HepG2 (cell line): ENCODE measurements around the gene TFPI. TPM values are rescaled to one million over a fixed set of nuclear protein-coding genes. Genes with fewer than 3 reads are reported as not detected.
"Not testable (repeated sequence)": the region's sequence is repeated elsewhere in the genome, so short reads cannot be mapped to it uniquely, and the experiment has no call there.

Experiments
- ATAC-seq: fragments of 200-7000 bp; cut with Tn5 transposase; 3 replicates; pipeline ENCODE4 v1.9.1; 2020; ENCODE audit warnings: mild to moderate bottlenecking, moderate library complexity
- BruUV-seq: library from RNA; stranded (reverse); fragments of 400-500 nt; replicated peaks from 2 replicates; lab custom pipeline; 2021; lab: Mats Ljungman, UMichigan
- CTCF ChIA-PET: fragments of 300-600 bp; formaldehyde crosslinking; extraction: SDS; loops from one replicate; lab custom pipeline; 2021; ENCODE audit warnings: low total read pairs, inconsistent platforms, low intra/inter-chr PET ratio; lab: Yijun Ruan, JAX
- POLR2A ChIA-PET: fragments of 350-600 bp; sonication (Branson Sonifier 250); formaldehyde crosslinking; loops from one replicate; lab custom pipeline; 2020; ENCODE audit warnings: antibody characterized with exemption, inconsistent platforms; lab: Yijun Ruan, JAX
- DNase-seq: peaks from one replicate; pipeline ENCODE4 v3.0.0-alpha.2; 2015; ENCODE audit warnings: low spot score
- FAIRE-seq: peaks from 3 replicates; lab custom pipeline; 2011; peaks lifted over from hg19 to GRCh38; lab: Jason Lieb, UNC
- H2AFZ ChIP-seq: one replicate; pipeline ENCODE4 v1.6.1; 2011; ENCODE audit warnings: low read length, inconsistent platforms
- H3K27ac ChIP-seq: fragments of 300-600 bp; 3 replicates; pipeline ENCODE4 v1.8.0; 2011; ENCODE audit warnings: mixed run types, mild to moderate bottlenecking, mixed read lengths, low read length, inconsistent platforms; ENCODE audit not compliant: insufficient read depth; ENCODE audit errors: extremely low read length
- H3K27me3 ChIP-seq, 2 experiments: fragments of 200-600 bp in 1 of 2; 2 replicates in 1 of 2; 3 replicates in 1 of 2; pipeline versions ENCODE4 v1.6.0 to v1.8.0; 2011; ENCODE audit warnings: low read length in 2 of 2, mild to moderate bottlenecking in 2 of 2, moderate library complexity in 2 of 2, inconsistent platforms in 1 of 2; ENCODE audit not compliant: insufficient read depth in 2 of 2, control insufficient read depth in 1 of 2
- H3K36me3 ChIP-seq, 2 experiments: fragments of 200-600 bp in 1 of 2; replicated peaks in 1 of 2; 2 replicates in 1 of 2; 3 replicates in 1 of 2; pipeline versions ENCODE4 v1.5.1 to v1.8.0; 2011; ENCODE audit warnings: low read length in 2 of 2, inconsistent platforms in 1 of 2; ENCODE audit not compliant: insufficient read depth in 2 of 2, control insufficient read depth in 1 of 2
- H3K4me1 ChIP-seq: 2 replicates; pipeline ENCODE4 v1.5.1; 2012; ENCODE audit warnings: low read length, inconsistent platforms; ENCODE audit not compliant: insufficient read depth
- H3K4me2 ChIP-seq: 2 replicates; pipeline ENCODE4 v1.6.0; 2011; ENCODE audit warnings: low read depth, low read length, inconsistent platforms
- H3K4me3 ChIP-seq, 3 experiments: fragments of 200-600 bp in 1 of 3; sonication (generic), shearing (Covaris generic) in 1 of 3; replicated peaks in 1 of 3; 2 replicates each; pipeline ENCODE4 v1.5.1; 2011 to 2016; ENCODE audit warnings: low read length in 3 of 3, inconsistent platforms in 2 of 3, low read depth in 2 of 3, mild to moderate bottlenecking in 2 of 3, control low read depth in 1 of 3, mixed read lengths in 1 of 3; ENCODE audit not compliant: insufficient read depth in 1 of 3
- H3K79me2 ChIP-seq: one replicate; pipeline ENCODE4 v1.6.1; 2011; ENCODE audit warnings: low read length, inconsistent platforms; ENCODE audit not compliant: insufficient read depth
- H3K9ac ChIP-seq: 2 replicates; pipeline ENCODE4 v1.6.0; 2011; ENCODE audit warnings: mild to moderate bottlenecking, low read depth, low read length, inconsistent platforms; ENCODE audit not compliant: insufficient read depth
- H3K9me3 ChIP-seq: 2 replicates; pipeline ENCODE4 v1.5.1; 2012; ENCODE audit warnings: mild to moderate bottlenecking, low read length
- H4K20me1 ChIP-seq: 2 replicates; pipeline ENCODE4 v1.6.0; 2011; ENCODE audit warnings: inconsistent platforms, mild to moderate bottlenecking, low read length, moderate library complexity; ENCODE audit not compliant: insufficient read depth
- KDM1A ChIP-seq: IDR thresholded peaks from 2 replicates; pipeline ENCODE4 v1.6.1; 2016; ENCODE audit warnings: missing compliant biosample characterization
- MED1 ChIP-seq: sonication (generic); formaldehyde crosslinking; IDR thresholded peaks from 2 replicates; pipeline ENCODE4 v1.4.0; 2020; ENCODE audit warnings: missing genetic modification reagents
- POGZ ChIP-seq: sonication (generic); formaldehyde crosslinking; IDR thresholded peaks from 2 replicates; pipeline ENCODE4 v1.4.0; 2020; ENCODE audit warnings: mild to moderate bottlenecking, missing genetic modification reagents
- POLR2AphosphoS5 ChIP-seq: IDR thresholded peaks from 2 replicates; pipeline ENCODE4 v1.6.1; 2012; ENCODE audit warnings: low read depth, low read length
- POLR2G ChIP-seq: fragments of 200-400 bp; formaldehyde crosslinking; IDR thresholded peaks from 2 replicates; pipeline ENCODE4 v1.6.1; 2018; ENCODE audit warnings: mild to moderate bottlenecking, low read depth, low read length, moderate library complexity
- RBM22 ChIP-seq: fragments of 200-400 bp; formaldehyde crosslinking; optimal IDR thresholded peaks from 2 replicates; pipeline ENCODE3; 2017; ENCODE audit warnings: mild to moderate bottlenecking, low read length, moderate library complexity
- RCOR2 ChIP-seq: IDR thresholded peaks from 2 replicates; pipeline ENCODE4 v1.6.1; 2016; ENCODE audit warnings: missing biosample characterization, missing genetic modification reagents
- SRSF9 ChIP-seq: fragments of 200-400 bp; formaldehyde crosslinking; IDR thresholded peaks from 2 replicates; pipeline ENCODE4 v1.6.1; 2018; ENCODE audit warnings: borderline replicate concordance, mild to moderate bottlenecking, low read depth, low read length; ENCODE audit not compliant: insufficient read depth, poor library complexity, severe bottlenecking
- ZC3H13 ChIP-seq: sonication (generic); formaldehyde crosslinking; IDR thresholded peaks from 2 replicates; pipeline ENCODE4 v1.8.1; 2023; ENCODE audit warnings: mild to moderate bottlenecking, missing genetic modification reagents, moderate library complexity
- ZMYM2 ChIP-seq: sonication (generic); formaldehyde crosslinking; IDR thresholded peaks from 2 replicates; pipeline ENCODE4 v1.8.0; 2022; ENCODE audit warnings: mild to moderate bottlenecking, missing genetic modification reagents
- ZMYM3 ChIP-seq: sonication (generic); formaldehyde crosslinking; IDR thresholded peaks from 2 replicates; pipeline ENCODE4 v1.5.1; 2020; ENCODE audit warnings: mild to moderate bottlenecking, missing genetic modification reagents
- ZNF260 ChIP-seq: sonication (generic); formaldehyde crosslinking; IDR thresholded peaks from 2 replicates; pipeline ENCODE4 v1.4.0; 2020; ENCODE audit warnings: missing genetic modification reagents, low read depth, mild to moderate bottlenecking, borderline replicate concordance
- ZNF280D ChIP-seq: sonication (generic); formaldehyde crosslinking; IDR thresholded peaks from 2 replicates; pipeline ENCODE4 v1.5.1; 2020; ENCODE audit warnings: mild to moderate bottlenecking, missing genetic modification reagents
- WGBS: methylation state at CpG from one replicate; pipeline ENCODE4 v1.1.6; 2017; ENCODE audit warnings: low lambda C conversion rate; 5-methylcytosine and 5-hydroxymethylcytosine counted together
- in situ Hi-C: cut with HindIII; loops from 2 replicates; pipeline ENCODE4 v1.10.0; 2017; ENCODE audit warnings: low pct_unique_long_range_greater_than_20kb; ENCODE audit not compliant: extremely low pct_ligation_motif_present
- intact Hi-C: fragments of 100-400 bp; cut with micrococcal nuclease; formaldehyde crosslinking; loops from one replicate; pipeline ENCODE4 v1.10.0; 2022; ENCODE audit not compliant: unreplicated experiment
- polyA plus RNA-seq, 8 experiments: library from polyadenylated mRNA; depleted of rRNA in 3 of 8; stranded (reverse) in 7 of 8; unstranded in 1 of 8; fragments of >200 nt; fragmentation: Illumina TruSeq in 4 of 8; extraction: Trizol in 4 of 8; gene quantifications; 2 replicates each; pipeline versions ENCODE4 v1.2.1 to v1.2.3, GENCODE V29; 2011 to 2016; ENCODE audit warnings: low read depth in 4 of 8, missing spikeins in 1 of 8, mixed read lengths in 1 of 8; ENCODE audit not compliant: insufficient read depth in 1 of 8
- total RNA-seq, 5 experiments: library from RNA; depleted of rRNA; stranded (reverse); fragments of >200 nt; fragmentation: Illumina TruSeq; extraction: Trizol; gene quantifications; 2 replicates each; pipeline ENCODE4 v1.2.3, GENCODE V29; 2016; ENCODE audit warnings: low read depth in 1 of 5
- TF ChIP-seq, protein P1 (sequence below): sonication (generic); formaldehyde crosslinking; IDR thresholded peaks from 2 replicates; pipeline ENCODE4 v1.4.0; 2020; ENCODE audit warnings: missing genetic modification reagents, low read depth, mild to moderate bottlenecking, borderline replicate concordance

TFPI gene
- total and polyA plus RNA-seq, 2 of the 13 experiments (the other 11 are each of a cell fraction or from before 2014, with no cell fraction given): 301 to 436 TPM

GRCh38 chr2:187541086-187542085 lies 12.8 kb downstream of the TFPI start (continued):
- TF ChIP-seq SRSF9: no peak

GRCh38 chr2:187538222-187538621 lies 16.0 kb downstream of the TFPI start:
- H3K4me3 ChIP-seq, H3K9me3 ChIP-seq, BruUV-seq, H4K20me1 ChIP-seq, H3K36me3 ChIP-seq, H3K27me3 ChIP-seq, H2AFZ ChIP-seq, intact Hi-C loops, FAIRE-seq, DNase-seq, ATAC-seq, H3K9ac ChIP-seq, CTCF ChIA-PET, H3K27ac ChIP-seq, H3K4me2 ChIP-seq: not testable (repeated sequence)
- POLR2A ChIA-PET: interaction anchor here (1.0 kb wide), 1 partner anchor 12 kb away, joined by 3 read pairs; no protein-coding TSS in a partner anchor
- in situ Hi-C loops: loop anchor here (25.0 kb wide), 1 partner anchor 1899 kb away; the partner anchor contains the start of gene WDR75
- Histone ChIP-seq H3K4me1 (peaks cover 66% of the 10 kb centered on the region), H3K79me2 (peaks cover 83% of the 10 kb centered on the region)
- TF ChIP-seq ZMYM2 (CRISPR knock-in tag) (0 out of 2 replicates have a peak, but pooled peaks have one; percentile 55), POLR2AphosphoS5 (peak; percentile 46; the same call in 1 of the 2 replicates), ZC3H13 (CRISPR knock-in tag) (peak; percentile 69; the same call in 1 of the 2 replicates), MED1 (CRISPR knock-in tag) (0 out of 2 replicates have a peak, but pooled peaks have one; percentile 36), ZNF260 (CRISPR knock-in tag) (0 out of 2 replicates have a peak, but pooled peaks have one; percentile 89), RCOR2 (CRISPR knock-in tag) (0 out of 2 replicates have a peak, but pooled peaks have one; percentile 31), POLR2G (0 out of 2 replicates have a peak, but pooled peaks have one; percentile 14), POGZ (CRISPR knock-in tag) (peak; percentile 57), ZMYM3 (CRISPR knock-in tag) (peak; percentile 83), RBM22 (peak; percentile 35), KDM1A (CRISPR knock-in tag) (peak; percentile 79), ZNF280D (CRISPR knock-in tag) (peak; percentile 81; the same call in 1 of the 2 replicates)
- TF ChIP-seq, protein P1, sequence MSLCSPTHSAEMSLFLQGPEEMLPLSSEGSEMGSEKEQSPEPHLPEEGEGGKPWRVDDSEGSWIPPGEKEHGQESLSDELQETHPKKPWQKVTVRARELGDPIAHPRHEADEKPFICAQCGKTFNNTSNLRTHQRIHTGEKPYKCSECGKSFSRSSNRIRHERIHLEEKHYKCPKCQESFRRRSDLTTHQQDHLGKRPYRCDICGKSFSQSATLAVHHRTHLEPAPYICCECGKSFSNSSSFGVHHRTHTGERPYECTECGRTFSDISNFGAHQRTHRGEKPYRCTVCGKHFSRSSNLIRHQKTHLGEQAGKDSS: 0 out of 2 replicates have a peak, but pooled peaks have one; percentile 40
- WGBS: 98% methylated on average over 2 of the region's 2 CpGs
